Measurements from ENCODE around the gene NPY2R.

Gene NPY2R

DNA sequence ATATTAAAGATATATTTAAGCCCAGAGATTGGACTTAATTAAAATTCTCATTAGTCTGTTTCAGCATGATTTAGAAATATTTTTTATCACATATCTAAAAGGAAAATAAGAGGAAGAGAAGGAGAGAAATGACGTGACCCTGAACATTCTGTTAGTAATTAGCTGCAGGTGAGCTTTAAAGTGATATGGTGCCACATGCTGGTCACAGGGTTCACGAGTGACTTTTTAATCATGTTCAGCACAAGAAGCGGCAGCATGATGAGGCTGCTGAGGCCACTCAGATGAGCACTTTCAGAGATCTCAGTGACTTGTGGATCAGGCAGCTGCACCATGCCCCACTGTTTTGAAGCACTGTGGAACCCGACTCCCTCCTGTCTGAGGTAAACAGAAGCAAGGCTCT is 37.9 kb upstream of the NPY2R start:
- Histone ChIP-seq H2AFZ (ENCODE audit: low read depth, low read length, severe bottlenecking) (no peak overlapping the region), H3K27ac (ENCODE audit: low read depth, low read length) (no peak overlapping the region), H3K9ac (ENCODE audit: low read length) (no peak overlapping the region), H3K27me3 (ENCODE audit: low read length) (no peaks in the 10 kb centered on the region), H4K20me1 (ENCODE audit: low read depth, low read length) (no peaks in the 10 kb centered on the region), H3K9me2 (replicated peaks; ENCODE audit: insufficient read depth, low read length) (no peaks in the 10 kb centered on the region), H3K36me3 (ENCODE audit: low read length) (no peaks in the 10 kb centered on the region), H3F3A (ENCODE audit: insufficient read depth) (no peaks in the 10 kb centered on the region), H3K9me3 (ENCODE audit: insufficient read depth, low read length) (no peaks in the 10 kb centered on the region), H3K4me3 (ENCODE audit: insufficient read depth, low read length, poor library complexity, severe bottlenecking) (no peak overlapping the region), H3K79me2 (ENCODE audit: insufficient read depth, low read length) (no peaks in the 10 kb centered on the region), H3K4me2 (ENCODE audit: low read depth, low read length, poor library complexity, severe bottlenecking) (no peak overlapping the region)
- no peak for TF ChIP-seq EZH2phosphoT487 (conservative IDR thresholded peaks at IDR 0.05; ENCODE audit: low read length)
- TF ChIP-seq, protein P1, sequence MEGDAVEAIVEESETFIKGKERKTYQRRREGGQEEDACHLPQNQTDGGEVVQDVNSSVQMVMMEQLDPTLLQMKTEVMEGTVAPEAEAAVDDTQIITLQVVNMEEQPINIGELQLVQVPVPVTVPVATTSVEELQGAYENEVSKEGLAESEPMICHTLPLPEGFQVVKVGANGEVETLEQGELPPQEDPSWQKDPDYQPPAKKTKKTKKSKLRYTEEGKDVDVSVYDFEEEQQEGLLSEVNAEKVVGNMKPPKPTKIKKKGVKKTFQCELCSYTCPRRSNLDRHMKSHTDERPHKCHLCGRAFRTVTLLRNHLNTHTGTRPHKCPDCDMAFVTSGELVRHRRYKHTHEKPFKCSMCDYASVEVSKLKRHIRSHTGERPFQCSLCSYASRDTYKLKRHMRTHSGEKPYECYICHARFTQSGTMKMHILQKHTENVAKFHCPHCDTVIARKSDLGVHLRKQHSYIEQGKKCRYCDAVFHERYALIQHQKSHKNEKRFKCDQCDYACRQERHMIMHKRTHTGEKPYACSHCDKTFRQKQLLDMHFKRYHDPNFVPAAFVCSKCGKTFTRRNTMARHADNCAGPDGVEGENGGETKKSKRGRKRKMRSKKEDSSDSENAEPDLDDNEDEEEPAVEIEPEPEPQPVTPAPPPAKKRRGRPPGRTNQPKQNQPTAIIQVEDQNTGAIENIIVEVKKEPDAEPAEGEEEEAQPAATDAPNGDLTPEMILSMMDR (IDR thresholded peaks at IDR 0.05; ENCODE audit: insufficient read depth, low read length, poor library complexity, severe bottlenecking), result no peak

DNA sequence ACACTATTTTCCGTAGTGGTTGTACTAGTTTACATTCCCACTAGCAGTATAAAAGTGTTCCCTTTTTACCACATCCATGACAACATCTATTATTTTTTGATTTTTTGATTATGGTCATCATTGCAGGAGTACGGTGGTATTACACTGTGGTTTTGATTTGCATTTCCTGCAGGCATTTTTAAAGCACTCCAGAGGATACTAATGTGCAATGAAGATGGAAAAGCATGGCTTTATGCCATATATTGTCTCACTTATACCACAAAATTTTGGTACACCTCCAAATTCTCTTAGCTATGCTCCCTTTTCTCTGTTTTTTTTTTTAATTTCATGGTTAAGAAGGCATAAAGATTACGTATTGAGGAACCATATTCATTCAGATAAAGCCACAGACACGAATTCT is 35.1 kb upstream of the NPY2R start:
- no peak overlapping the region for H3K9ac ChIP-seq (ENCODE audit: low read length)
- H3K9me2 ChIP-seq (replicated peaks; ENCODE audit: insufficient read depth, low read length), result no peaks in the 10 kb centered on the region
- no peaks in the 10 kb centered on the region for H3K36me3 ChIP-seq (ENCODE audit: low read length)
- TF ChIP-seq, protein P1 (IDR thresholded peaks at IDR 0.05; ENCODE audit: insufficient read depth, low read length, poor library complexity, severe bottlenecking), result no peak
- no peak for TF ChIP-seq EZH2phosphoT487 (conservative IDR thresholded peaks at IDR 0.05; ENCODE audit: low read length)
- no peaks in the 10 kb centered on the region for H3K27me3 ChIP-seq (ENCODE audit: low read length)
- H3K4me3 ChIP-seq (ENCODE audit: insufficient read depth, low read length, poor library complexity, severe bottlenecking), result no peak overlapping the region
- H3K9me3 ChIP-seq (ENCODE audit: insufficient read depth, low read length), result no peaks in the 10 kb centered on the region
- H3K27ac ChIP-seq (ENCODE audit: low read depth, low read length), result no peak overlapping the region
- H4K20me1 ChIP-seq (ENCODE audit: low read depth, low read length), result no peaks in the 10 kb centered on the region
- no peak overlapping the region for H3K4me2 ChIP-seq (ENCODE audit: low read depth, low read length, poor library complexity, severe bottlenecking)
- H3K79me2 ChIP-seq (ENCODE audit: insufficient read depth, low read length), result no peaks in the 10 kb centered on the region
- H3F3A ChIP-seq (ENCODE audit: insufficient read depth), result no peaks in the 10 kb centered on the region
- H2AFZ ChIP-seq (ENCODE audit: low read depth, low read length, severe bottlenecking), result no peak overlapping the region

DNA sequence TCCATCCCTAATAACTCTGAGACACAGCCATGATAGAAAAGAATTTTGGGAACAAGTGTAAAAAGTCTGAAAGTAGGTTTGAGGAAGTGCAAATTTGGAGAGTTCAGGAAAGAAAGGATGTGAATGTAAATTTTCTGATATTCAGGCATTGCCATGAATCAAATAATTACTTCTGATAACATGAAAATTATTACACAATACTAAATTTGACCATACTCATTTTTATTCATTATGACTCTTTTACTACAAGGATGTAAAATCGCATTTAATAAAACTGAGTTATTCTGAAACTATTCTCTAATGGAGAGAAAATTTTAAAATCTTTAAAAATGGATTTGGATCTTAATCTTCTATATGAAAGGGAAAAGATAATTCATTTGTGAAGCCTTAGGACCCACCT is 33.8 kb upstream of the NPY2R start:
- TF ChIP-seq, protein P1 (IDR thresholded peaks at IDR 0.05; ENCODE audit: insufficient read depth, low read length, poor library complexity, severe bottlenecking), result no peak
- no peak for TF ChIP-seq EZH2phosphoT487 (conservative IDR thresholded peaks at IDR 0.05; ENCODE audit: low read length)
- H3K9ac ChIP-seq (ENCODE audit: low read length), result no peak overlapping the region
- no peaks in the 10 kb centered on the region for H3K9me3 ChIP-seq (ENCODE audit: insufficient read depth, low read length)
- H3K27ac ChIP-seq (ENCODE audit: low read depth, low read length), result no peak overlapping the region
- no peaks in the 10 kb centered on the region for H3K27me3 ChIP-seq (ENCODE audit: low read length)
- H3K9me2 ChIP-seq (replicated peaks; ENCODE audit: insufficient read depth, low read length), result no peaks in the 10 kb centered on the region
- no peak overlapping the region for H3K4me3 ChIP-seq (ENCODE audit: insufficient read depth, low read length, poor library complexity, severe bottlenecking)
- H3F3A ChIP-seq (ENCODE audit: insufficient read depth), result no peaks in the 10 kb centered on the region
- no peaks in the 10 kb centered on the region for H4K20me1 ChIP-seq (ENCODE audit: low read depth, low read length)
- no peak overlapping the region for H3K4me2 ChIP-seq (ENCODE audit: low read depth, low read length, poor library complexity, severe bottlenecking)
- H3K79me2 ChIP-seq (ENCODE audit: insufficient read depth, low read length), result no peaks in the 10 kb centered on the region
- no peaks in the 10 kb centered on the region for H3K36me3 ChIP-seq (ENCODE audit: low read length)
- no peak overlapping the region for H2AFZ ChIP-seq (ENCODE audit: low read depth, low read length, severe bottlenecking)
